Stimulated activated CD4-positive, alpha-beta T cell treated with anti-CD3 and anti-CD28 coated beads, Interleukin-1b, Interleukin-23, amount 100 ng/mL, for 1 hour (primary cell): Measurements from ENCODE around the gene SPRED3.

Experiments used
- DNase-seq, 2 donors: peaks; one replicate each; pipeline ENCODE4 v3.0.0-alpha.2; 2020; ENCODE audit warnings: low read depth in 2 of 2

SPRED3 gene

GRCh38 chr19:38373907-38374331 lies 14.6 kb upstream of the SPRED3 start:
- no peak for DNase-seq

DNA sequence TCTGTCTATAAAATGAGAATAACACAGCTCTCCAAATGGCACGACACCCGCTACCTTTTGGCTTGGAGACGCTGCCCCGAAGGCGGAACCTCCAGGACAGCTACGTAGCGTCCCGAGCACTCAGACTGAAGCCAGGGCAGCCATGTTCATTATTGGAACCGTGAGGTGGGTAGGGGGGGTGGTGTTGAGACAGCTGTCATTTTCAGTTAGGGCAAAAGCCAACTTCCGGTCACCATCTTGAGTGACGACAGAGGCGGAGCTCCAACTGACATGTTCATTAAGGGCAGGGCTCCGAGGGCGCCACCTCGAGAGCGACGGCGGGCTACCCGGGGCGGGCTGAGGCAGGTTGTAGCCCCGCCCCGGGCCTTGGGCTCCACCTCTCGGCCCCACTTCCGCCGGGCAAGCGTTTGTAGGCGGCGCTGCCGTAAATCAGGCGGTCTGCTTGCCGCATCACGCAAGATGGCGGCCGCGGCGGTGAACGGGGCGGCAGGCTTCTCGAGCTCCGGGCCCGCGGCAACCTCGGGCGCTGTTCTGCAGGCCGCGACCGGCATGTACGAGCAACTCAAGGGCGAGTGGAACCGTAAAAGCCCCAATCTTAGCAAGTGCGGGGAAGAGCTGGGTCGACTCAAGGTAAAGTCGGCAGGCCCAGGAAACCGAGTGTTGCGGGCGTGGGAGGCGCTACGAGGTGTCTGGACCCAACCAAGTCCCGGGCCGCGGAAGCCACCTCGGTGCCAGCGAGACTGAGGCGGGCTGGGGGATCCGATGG lies 14.0 kb upstream of the SPRED3 start, which contains the start of gene PSMD8:
Gene PSMD8, plus strand, starts transcription at position 240 of the 766 bp plus-strand sequence. Its CDS starts 31 bp downstream, at position 271.
- peak; percentile 95 for DNase-seq

DNA sequence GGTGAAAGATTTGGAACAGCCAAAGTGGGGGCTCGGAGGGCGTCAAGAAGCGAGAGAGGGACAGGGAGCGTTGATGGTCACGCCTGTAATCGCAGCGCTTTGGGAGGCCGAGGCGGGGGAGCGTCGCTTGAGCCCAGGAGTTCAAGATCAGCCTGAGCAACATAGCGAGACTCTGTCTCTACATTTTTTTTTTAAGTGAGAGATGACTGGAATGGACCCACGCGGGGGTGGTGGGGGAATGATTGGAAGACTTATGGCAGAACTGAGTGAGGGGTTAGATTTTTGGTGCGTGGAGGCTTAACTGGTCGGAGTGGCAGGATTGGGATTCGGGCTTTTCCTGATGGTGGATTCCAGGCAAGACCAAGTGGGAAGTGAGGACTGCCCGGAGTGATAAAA lies 13.4 kb upstream of the SPRED3 start:
- DNase-seq = no peak

- no peak for DNase-seq
Observed at GRCh38 chr19:38375748-38376147, 12.7 kb upstream of the SPRED3 start.

- DNase-seq = no peak
Observed at GRCh38 chr19:38376576-38376975, 11.9 kb upstream of the SPRED3 start.

GRCh38 chr19:38377052-38377451 lies 11.4 kb upstream of the SPRED3 start:
- no peak for DNase-seq

DNA sequence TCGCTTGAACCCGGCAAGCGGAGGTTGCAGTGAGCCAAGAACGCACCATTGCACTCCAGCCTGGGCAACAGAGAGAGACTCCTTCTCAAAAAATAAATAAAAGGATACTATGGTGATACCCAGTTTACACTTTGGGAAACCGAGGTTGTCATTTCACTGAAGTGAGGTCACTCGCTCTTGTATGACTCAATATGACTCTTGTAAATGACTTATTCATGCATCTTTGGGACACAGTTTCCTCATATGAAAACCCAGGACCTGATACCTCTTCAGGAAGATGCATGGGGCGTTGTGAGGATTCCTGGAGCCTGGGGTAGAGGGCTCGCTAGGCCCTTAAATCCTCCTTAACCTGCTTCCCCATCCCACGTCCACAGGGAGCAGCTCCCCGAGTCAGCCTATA lies 9.6 kb upstream of the SPRED3 start:
- no peak for DNase-seq

GRCh38 chr19:38381138-38381537 lies 7.4 kb upstream of the SPRED3 start:
- DNase-seq = no peak

DNA sequence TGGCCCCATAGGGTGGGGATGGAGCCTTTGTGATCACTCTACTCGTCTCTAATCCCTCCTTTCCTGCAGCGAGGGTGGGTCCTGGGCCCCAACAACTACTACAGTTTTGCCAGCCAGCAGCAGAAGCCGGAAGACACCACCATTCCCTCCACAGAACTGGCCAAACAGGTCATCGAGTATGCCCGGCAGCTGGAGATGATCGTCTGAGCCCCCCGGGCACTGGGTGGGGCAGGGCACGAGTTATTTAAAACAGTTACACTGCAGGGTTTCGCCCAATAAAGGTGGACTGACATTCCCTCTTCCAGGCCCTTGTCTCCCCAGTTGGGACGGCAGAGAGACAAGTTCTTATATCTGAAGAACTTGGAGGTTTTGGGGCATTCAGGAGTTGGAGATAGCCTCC lies 5.3 kb upstream of the SPRED3 start:
- no peak for DNase-seq

DNA sequence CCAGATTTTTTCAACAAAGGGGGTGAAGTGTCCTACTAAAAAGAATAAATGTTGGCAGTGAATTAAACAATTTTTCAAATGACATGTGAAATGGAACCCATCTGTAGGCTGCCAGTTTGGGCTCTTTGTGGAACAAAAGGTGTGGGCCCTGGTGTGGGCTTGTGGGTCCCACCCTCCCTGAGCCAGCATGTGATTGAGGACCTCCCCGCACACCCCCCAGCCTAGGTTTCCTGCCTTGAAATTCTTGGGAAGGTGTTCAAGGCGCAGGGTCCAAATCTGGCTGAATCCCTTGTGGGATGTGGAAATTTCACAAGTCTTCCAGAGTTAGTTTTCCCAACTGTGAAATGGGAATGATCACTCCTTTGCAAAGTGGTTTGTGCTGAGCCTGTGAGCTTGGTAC lies 4.8 kb upstream of the SPRED3 start:
- no peak for DNase-seq

GRCh38 chr19:38384209-38385027 lies 4.1 kb upstream of the SPRED3 start:
- DNase-seq = no peak

DNA sequence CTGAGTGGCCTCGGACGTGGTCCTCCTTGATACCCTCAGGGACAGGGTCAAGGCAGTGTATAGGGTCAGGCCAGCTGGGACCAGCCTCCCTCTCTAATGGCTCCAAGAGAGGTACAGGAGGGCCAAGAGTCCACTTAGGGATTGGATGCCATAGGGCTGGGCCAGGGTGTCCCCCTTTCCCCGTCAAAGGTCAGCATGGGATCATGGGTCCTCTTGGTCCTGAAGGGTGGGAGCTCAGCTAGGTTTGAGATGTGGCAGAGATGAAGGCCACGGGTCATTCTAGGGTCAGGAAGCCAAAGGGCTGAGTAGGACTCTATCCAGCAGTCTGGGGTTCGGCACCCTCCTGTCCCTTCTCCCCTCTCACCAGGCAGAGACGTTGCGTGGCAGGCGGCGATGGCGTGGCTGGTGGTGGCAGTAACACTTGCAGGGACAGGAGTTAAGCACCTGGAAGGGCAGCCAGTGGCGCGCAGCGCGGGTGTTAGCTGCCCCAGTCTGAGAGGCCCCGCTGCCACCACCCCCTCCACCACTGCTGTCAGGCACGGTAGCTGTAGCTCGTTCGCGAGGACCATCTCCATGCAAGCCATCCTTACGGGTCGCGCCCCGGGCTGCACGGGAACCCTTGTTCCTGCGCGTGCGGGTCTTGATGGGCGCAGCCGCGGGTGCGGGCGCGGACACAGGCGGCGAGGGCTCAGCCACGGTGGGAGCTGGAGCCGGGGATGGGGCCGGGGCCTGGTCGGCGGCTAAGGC lies 3.3 kb upstream of the SPRED3 start:
- no peak for DNase-seq

DNA sequence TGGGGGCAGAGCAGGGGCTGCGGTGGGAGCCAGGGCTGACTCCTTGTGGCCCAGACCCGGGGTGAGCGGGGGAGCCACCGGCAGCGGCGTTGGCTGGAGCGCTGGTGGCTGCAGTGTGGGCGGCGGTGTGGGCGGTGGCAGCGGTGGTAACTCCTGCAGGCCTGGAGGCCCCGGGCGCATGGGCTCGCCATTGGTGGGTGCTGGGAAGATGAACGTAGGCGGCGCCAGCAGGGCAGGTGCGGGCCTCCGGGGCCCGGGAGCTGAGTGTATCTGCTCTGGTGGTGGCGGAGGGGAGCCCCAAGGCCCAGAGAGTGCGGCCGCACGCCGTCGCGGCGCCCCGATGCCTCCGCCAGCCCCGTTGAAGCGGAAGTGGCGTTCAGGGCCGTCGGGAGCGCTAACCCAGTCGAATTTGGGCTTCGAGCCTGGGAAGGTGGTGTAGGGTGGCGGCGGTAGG lies 2.7 kb upstream of the SPRED3 start:
- no peak for DNase-seq

- no peak for DNase-seq
Observed at GRCh38 chr19:38386300-38386970, 2.1 kb upstream of the SPRED3 start.

- DNase-seq = no peak
Observed at GRCh38 chr19:38386971-38387549, 1.4 kb upstream of the SPRED3 start.

GRCh38 chr19:38387550-38388348 lies 748 bp upstream of the SPRED3 start, which contains the start of gene GGN:
Gene GGN (minus strand): TSS chr19:38388034. CDS start chr19:38387261, 773 bp downstream.
- DNase-seq = peak; percentile 55 to 68

GRCh38 chr19:38389101-38389925 lies 816 bp downstream of the SPRED3 start:
- no peak for DNase-seq

DNA sequence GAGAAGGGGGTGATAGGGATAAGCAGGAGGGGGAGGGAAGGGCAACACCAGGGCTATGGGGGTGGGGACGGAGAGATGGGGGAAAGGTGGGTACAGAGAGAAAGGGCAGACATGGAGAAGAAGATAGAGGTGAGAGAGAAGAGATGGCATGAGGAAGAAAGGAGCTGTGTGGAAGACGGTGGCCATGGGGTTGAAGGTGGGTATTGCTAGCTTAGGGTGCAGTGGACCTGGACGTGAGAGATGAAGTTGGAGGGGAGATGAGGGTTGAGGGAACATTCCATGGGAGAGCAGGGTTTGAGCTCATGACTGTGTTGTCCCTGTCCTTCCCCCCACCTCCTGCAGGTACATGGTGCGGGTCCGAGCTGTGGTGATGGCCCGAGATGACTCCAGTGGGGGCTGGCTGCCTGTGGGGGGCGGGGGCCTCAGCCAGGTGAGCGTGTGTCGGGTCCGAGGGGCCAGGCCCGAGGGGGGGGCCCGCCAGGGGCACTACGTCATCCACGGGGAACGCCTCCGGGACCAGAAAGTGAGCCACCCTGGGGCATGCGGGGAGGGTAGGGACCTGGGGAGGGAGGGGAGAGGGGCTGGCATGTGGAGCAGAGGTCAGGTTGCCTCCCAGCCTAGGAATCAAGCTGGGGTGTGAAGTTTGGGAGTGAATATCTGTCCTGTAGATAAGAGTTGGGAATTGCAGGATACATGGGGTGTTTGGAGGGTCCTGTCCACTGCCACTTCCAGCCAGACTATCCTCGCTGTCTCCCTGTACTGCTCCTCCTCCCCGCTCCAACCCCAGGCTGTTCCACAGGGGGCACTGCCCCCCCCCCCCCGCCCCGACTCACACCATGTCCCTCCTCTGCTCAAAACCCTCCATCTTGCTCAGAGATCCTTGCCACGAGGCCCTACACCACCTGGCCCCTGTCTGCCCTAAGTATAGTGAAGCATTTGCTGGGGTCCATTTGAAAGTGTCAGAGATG lies 1.7 kb downstream of the SPRED3 start:
- no peak for DNase-seq
